ENCODE measurements around the gene OPN1SW. TPM values are rescaled to one million over a fixed set of nuclear protein-coding genes. Genes with fewer than 3 reads are reported as not detected.

OPN1SW gene
- total RNA-seq, 1 donor from 2014 or later, result not detected

- intact Hi-C loops (cut with DNase I), result loop anchor here (5.0 kb wide), 2 partner anchors 33 to 88 kb away; no protein-coding TSS in a partner anchor
- DNase-seq (ENCODE audit: low spot score), result no peak
These were observed 18.8 kb upstream of the OPN1SW start for GRCh38 chr7:128794436-128794835.

- intact Hi-C loops (cut with DNase I), result loop anchor here (5.0 kb wide), 2 partner anchors 33 to 88 kb away; no protein-coding TSS in a partner anchor
- DNase-seq (ENCODE audit: low spot score), result no peak
These were observed 18.4 kb upstream of the OPN1SW start for GRCh38 chr7:128794020-128794419.

- DNase-seq (ENCODE audit: low spot score), result no peak
- intact Hi-C loops (cut with DNase I), result loop anchor here (5.0 kb wide), 2 partner anchors 34 to 89 kb away; no protein-coding TSS in a partner anchor
These were observed 17.6 kb upstream of the OPN1SW start for GRCh38 chr7:128793181-128793547.

- DNase-seq (ENCODE audit: low spot score), result no peak
- intact Hi-C loops (cut with DNase I), result loop anchor here (5.0 kb wide), 2 partner anchors 35 to 90 kb away; no protein-coding TSS in a partner anchor
These were observed 17.0 kb upstream of the OPN1SW start for GRCh38 chr7:128792471-128793180.

GRCh38 chr7:128791972-128792327, 16.4 kb upstream of the OPN1SW start:
- DNase-seq (ENCODE audit: low spot score), result no peak
- intact Hi-C loops (cut with DNase I), result loop anchor here (5.0 kb wide), 2 partner anchors 35 to 90 kb away; no protein-coding TSS in a partner anchor

GRCh38 chr7:128791121-128791971, 15.8 kb upstream of the OPN1SW start, which contains the start of gene CCDC136:
Gene CCDC136, plus strand, starts transcription at chr7:128791968. Its CDS starts 444 bp downstream, at chr7:128792412.
- peak; percentile 80 for DNase-seq (ENCODE audit: low spot score)
- intact Hi-C loops (cut with DNase I), result loop anchor here (5.0 kb wide), 2 partner anchors 36 to 91 kb away; no protein-coding TSS in a partner anchor

GRCh38 chr7:128790315-128791041, 14.9 kb upstream of the OPN1SW start:
- no peak for DNase-seq (ENCODE audit: low spot score)
- intact Hi-C loops (cut with DNase I), result loop anchor here (5.0 kb wide), 2 partner anchors 37 to 92 kb away; no protein-coding TSS in a partner anchor

- DNase-seq (ENCODE audit: low spot score), result no peak
- intact Hi-C loops (cut with DNase I), result no loop called here
These were observed 13.1 kb upstream of the OPN1SW start for GRCh38 chr7:128788446-128789412.

- intact Hi-C loops (cut with DNase I), result no loop called here
- DNase-seq (ENCODE audit: low spot score), result no peak
These were observed 10.1 kb upstream of the OPN1SW start for GRCh38 chr7:128785738-128786137.

GRCh38 chr7:128783143-128783861, 7.7 kb upstream of the OPN1SW start:
- DNase-seq (ENCODE audit: low spot score), result peak; percentile 87
- intact Hi-C loops (cut with DNase I), result no loop called here

- intact Hi-C loops (cut with DNase I), result no loop called here
- no peak for DNase-seq (ENCODE audit: low spot score)
These were observed 6.3 kb upstream of the OPN1SW start for GRCh38 chr7:128781851-128782250.

- intact Hi-C loops (cut with DNase I), result no loop called here
- no peak for DNase-seq (ENCODE audit: low spot score)
These were observed 5.5 kb upstream of the OPN1SW start for GRCh38 chr7:128781126-128781525.

- no peak for DNase-seq (ENCODE audit: low spot score)
- intact Hi-C loops (cut with DNase I), result no loop called here
These were observed 3.4 kb upstream of the OPN1SW start for GRCh38 chr7:128778946-128779345.

- intact Hi-C loops (cut with DNase I), result no loop called here
- DNase-seq (ENCODE audit: low spot score), result no peak
These were observed 1.8 kb upstream of the OPN1SW start for GRCh38 chr7:128777156-128778123.

GRCh38 chr7:128774921-128775320, 673 bp downstream of the OPN1SW start:
- intact Hi-C loops (cut with DNase I), result no loop called here
- no peak for DNase-seq (ENCODE audit: low spot score)

GRCh38 chr7:128774029-128774689, 1.4 kb downstream of the OPN1SW start:
- intact Hi-C loops (cut with DNase I), result no loop called here
- no peak for DNase-seq (ENCODE audit: low spot score)
